Stimulated activated naive CD8-positive, alpha-beta T cell treated with anti-CD3 and anti-CD28 coated beads, Interleukin-15, Interleukin-2, amounts not matched to agents 100 U/mL and 50 U/mL, for 24 hours (primary cell): Measurements from ENCODE around the gene AP4E1.
"Not testable (repeated sequence)": the region's sequence is repeated elsewhere in the genome, so short reads cannot be mapped to it uniquely, and the experiment has no call there.

Experiments
- ATAC-seq: fragments of 150-1000 bp; cut with Tn5 transposase; one replicate; pipeline ENCODE4 v1.10.0; 2021
- DNase-seq: peaks from one replicate; pipeline ENCODE4 v3.0.0; 2021

The AP4E1 gene

GRCh38 chr15:50950745-50951144, 42.3 kb downstream of the AP4E1 start:
- not testable (repeated sequence) for ATAC-seq, DNase-seq

- ATAC-seq (no peak), DNase-seq (no peak)
Observed at GRCh38 chr15:50953302-50953701, 44.8 kb downstream of the AP4E1 start.

GRCh38 chr15:50954837-50955236, 46.4 kb downstream of the AP4E1 start:
- DNase-seq: not testable (repeated sequence)

GRCh38 chr15:50959717-50960116, 51.2 kb downstream of the AP4E1 start:
- no peak for ATAC-seq
- DNase-seq: no peak

More at GRCh38 chr15:50954837-50955236, 46.4 kb downstream of the AP4E1 start:
- not testable (repeated sequence) for ATAC-seq

- DNase-seq: no peak
- ATAC-seq: no peak
Observed at GRCh38 chr15:50964075-50964474, 55.6 kb downstream of the AP4E1 start.

GRCh38 chr15:50968353-50968752, 59.9 kb downstream of the AP4E1 start:
- DNase-seq: no peak
- ATAC-seq: no peak

GRCh38 chr15:50970524-50970923, 62.0 kb downstream of the AP4E1 start:
- no peak for ATAC-seq
- no peak for DNase-seq

- no peak for ATAC-seq
Observed at GRCh38 chr15:50971115-50971514, 62.6 kb downstream of the AP4E1 start.

GRCh38 chr15:50971542-50971941, 63.1 kb downstream of the AP4E1 start:
- DNase-seq (no peak), ATAC-seq (no peak)

More at GRCh38 chr15:50971115-50971514, 62.6 kb downstream of the AP4E1 start:
- DNase-seq: no peak

- DNase-seq: no peak
- no peak for ATAC-seq
Observed at GRCh38 chr15:50973605-50974004, 65.1 kb downstream of the AP4E1 start.

- DNase-seq (no peak), ATAC-seq (no peak)
Observed at GRCh38 chr15:50977162-50977561, 68.7 kb downstream of the AP4E1 start.

- DNase-seq: no peak
- no peak for ATAC-seq
Observed at GRCh38 chr15:50978580-50978979, 70.1 kb downstream of the AP4E1 start.

GRCh38 chr15:50979041-50979440, 70.6 kb downstream of the AP4E1 start:
- no peak for DNase-seq
- no peak for ATAC-seq

GRCh38 chr15:50993598-50993997, 85.1 kb downstream of the AP4E1 start:
- ATAC-seq (no peak), DNase-seq (no peak)

GRCh38 chr15:50996641-50997040, 88.2 kb downstream of the AP4E1 start:
- no peak for DNase-seq
- ATAC-seq: no peak

GRCh38 chr15:50997371-50998051, 89.0 kb downstream of the AP4E1 start:
- DNase-seq (no peak), ATAC-seq (no peak)

- DNase-seq (no peak), ATAC-seq (no peak)
Observed at GRCh38 chr15:51004103-51004551, 95.6 kb downstream of the AP4E1 start.

- ATAC-seq: no peak
Observed at GRCh38 chr15:51006336-51006985, 98.0 kb downstream of the AP4E1 start.

GRCh38 chr15:51007131-51007666, 98.7 kb downstream of the AP4E1 start:
- ATAC-seq: no peak
- no peak for DNase-seq

More at GRCh38 chr15:51006336-51006985, 98.0 kb downstream of the AP4E1 start:
- DNase-seq: no peak

GRCh38 chr15:51011212-51011611, 102.7 kb downstream of the AP4E1 start:
- DNase-seq (no peak), ATAC-seq (no peak)

GRCh38 chr15:51016615-51017014, 108.1 kb downstream of the AP4E1 start:
- DNase-seq (no peak), ATAC-seq (no peak)

GRCh38 chr15:51022206-51022605, 113.7 kb downstream of the AP4E1 start:
- DNase-seq (no peak), ATAC-seq (no peak)

GRCh38 chr15:51023499-51023898, 115.0 kb downstream of the AP4E1 start:
- ATAC-seq: no peak

More at GRCh38 chr15:51023499-51023898, 115.0 kb downstream of the AP4E1 start:
- DNase-seq: no peak
